Kidney capillary endothelial cell (primary cell): Measurements from ENCODE around the gene CTSF.

ENCODE experiments used
- DNase-seq: peaks from one replicate; pipeline ENCODE4 v3.0.0-alpha.2; 2018; ENCODE audit warnings: low spot score

Gene CTSF

GRCh38 chr11:66532784-66533183 is 35.6 kb downstream of the CTSF start:
- DNase-seq: no peak

GRCh38 chr11:66531841-66532240 is 36.6 kb downstream of the CTSF start:
- no peak for DNase-seq

- DNase-seq: no peak
These were observed 37.3 kb downstream of the CTSF start for GRCh38 chr11:66530927-66531709.

GRCh38 chr11:66529655-66530054 is 38.8 kb downstream of the CTSF start:
- no peak for DNase-seq

GRCh38 chr11:66529069-66529468 is 39.3 kb downstream of the CTSF start:
- no peak for DNase-seq

- no peak for DNase-seq
These were observed 43.9 kb downstream of the CTSF start for GRCh38 chr11:66524304-66525040.

- no peak for DNase-seq
These were observed 44.8 kb downstream of the CTSF start for GRCh38 chr11:66523611-66524010.
